HG02588 (cell line): ENCODE measurements around the gene PDGFD.

ENCODE experiments used
- ATAC-seq: cut with Tn5 transposase; IDR thresholded peaks from one replicate; pipeline ENCODE4 v1.9.1; 2021; ENCODE audit warnings: mild to moderate bottlenecking, moderate library complexity; ENCODE audit not compliant: unreplicated experiment

The PDGFD gene

GRCh38 chr11:103893371-103893770, 270.6 kb downstream of the PDGFD start:
- ATAC-seq, result no peak

DNA sequence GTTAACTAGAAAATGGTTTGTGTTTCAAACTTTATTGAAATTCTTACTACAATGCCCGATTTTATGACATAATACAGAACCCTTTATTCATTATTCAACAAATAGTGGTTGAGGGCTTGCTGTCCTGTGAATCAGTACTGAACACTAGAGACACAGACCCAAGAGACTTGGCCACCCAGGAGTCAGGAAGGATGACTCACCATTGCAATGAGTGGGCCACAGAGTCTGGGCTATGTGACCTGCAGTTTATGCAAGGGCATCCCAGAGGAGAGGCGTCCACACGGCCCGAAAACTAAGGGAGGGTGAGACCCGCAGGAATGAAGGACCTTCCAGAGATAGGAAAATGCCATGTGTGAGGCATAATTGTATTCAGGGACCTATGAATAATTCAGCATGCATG, 271.3 kb downstream of the PDGFD start:
- no peak for ATAC-seq

DNA sequence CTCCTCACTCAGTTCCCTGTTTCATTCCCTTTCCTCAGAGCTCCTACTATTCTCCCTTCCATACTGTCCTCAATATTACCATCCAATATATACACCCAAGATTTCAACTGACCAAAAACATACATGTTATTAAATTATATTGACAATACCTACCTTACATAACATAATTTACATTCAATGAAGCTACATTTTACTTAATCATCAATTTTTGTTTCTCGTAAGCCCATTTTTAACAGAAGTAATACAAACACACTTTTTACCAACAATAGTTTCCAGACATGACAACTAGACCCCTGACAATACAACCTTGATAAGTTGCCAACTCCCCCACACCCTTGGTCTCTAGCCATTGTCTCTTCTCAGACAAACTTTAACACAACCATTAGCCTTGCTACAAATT, 273.3 kb downstream of the PDGFD start:
- ATAC-seq, result no peak

GRCh38 chr11:103889679-103890078, 274.3 kb downstream of the PDGFD start:
- no peak for ATAC-seq

GRCh38 chr11:103888541-103888951, 275.4 kb downstream of the PDGFD start:
- no peak for ATAC-seq

DNA sequence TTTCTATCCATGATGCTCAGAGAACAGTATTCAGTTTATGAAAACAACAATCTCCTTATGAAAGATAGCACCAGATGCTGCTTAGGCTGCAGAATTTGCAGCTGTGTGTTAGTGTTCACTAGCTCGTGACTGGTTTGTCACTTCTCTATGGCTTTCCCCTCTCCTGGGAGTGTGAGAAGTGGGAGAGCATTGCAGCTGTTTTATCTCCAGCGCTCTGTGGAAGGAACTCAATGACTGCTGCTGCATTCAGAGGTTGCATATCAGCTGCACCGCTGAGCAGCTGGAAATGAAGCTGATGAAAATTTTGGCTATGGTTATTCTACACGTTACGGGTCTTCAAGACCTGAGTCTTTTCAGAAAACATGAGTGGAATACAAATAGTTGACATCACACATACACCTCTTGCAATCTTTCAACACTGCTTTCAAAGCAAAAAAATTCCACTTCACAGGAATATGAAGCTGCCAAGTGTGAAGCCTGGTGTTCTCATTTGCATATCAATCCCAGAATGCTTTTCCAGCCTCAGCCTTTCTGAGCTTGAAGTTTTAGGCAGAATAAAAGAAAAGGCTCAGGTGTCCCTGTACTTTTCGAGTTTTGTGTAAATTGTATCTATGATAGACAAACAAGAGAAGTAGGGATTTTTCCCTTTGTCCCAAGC, 276.8 kb downstream of the PDGFD start:
- ATAC-seq, result no peak

- ATAC-seq, result no peak
Observed at GRCh38 chr11:103883856-103884255, 280.1 kb downstream of the PDGFD start.

GRCh38 chr11:103883291-103883690, 280.7 kb downstream of the PDGFD start:
- ATAC-seq, result no peak

- no peak for ATAC-seq
Observed at GRCh38 chr11:103881584-103881983, 282.4 kb downstream of the PDGFD start.

GRCh38 chr11:103880968-103881367, 283.0 kb downstream of the PDGFD start:
- peak; percentile 38 for ATAC-seq

DNA sequence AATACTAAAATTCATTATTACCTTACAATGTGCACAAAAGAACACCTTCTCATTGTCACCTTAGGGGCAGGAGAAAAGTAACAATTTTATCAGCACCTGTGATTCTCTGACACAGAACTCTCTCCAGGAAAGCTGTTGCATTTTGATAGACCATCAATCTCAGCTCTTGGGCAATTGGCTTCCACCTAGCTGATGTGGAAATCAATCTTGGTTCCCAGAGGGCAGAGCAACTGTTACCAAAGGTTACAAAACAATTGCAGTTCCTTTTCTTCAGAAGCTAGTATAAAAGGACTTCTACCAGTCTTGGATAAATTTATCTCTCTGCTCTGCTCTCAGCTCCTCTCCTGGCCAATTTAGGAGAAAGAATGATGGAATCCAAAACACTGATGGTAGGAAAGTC, 285.3 kb downstream of the PDGFD start:
- no peak for ATAC-seq

- ATAC-seq, result no peak
Observed at GRCh38 chr11:103877221-103877620, 286.7 kb downstream of the PDGFD start.

DNA sequence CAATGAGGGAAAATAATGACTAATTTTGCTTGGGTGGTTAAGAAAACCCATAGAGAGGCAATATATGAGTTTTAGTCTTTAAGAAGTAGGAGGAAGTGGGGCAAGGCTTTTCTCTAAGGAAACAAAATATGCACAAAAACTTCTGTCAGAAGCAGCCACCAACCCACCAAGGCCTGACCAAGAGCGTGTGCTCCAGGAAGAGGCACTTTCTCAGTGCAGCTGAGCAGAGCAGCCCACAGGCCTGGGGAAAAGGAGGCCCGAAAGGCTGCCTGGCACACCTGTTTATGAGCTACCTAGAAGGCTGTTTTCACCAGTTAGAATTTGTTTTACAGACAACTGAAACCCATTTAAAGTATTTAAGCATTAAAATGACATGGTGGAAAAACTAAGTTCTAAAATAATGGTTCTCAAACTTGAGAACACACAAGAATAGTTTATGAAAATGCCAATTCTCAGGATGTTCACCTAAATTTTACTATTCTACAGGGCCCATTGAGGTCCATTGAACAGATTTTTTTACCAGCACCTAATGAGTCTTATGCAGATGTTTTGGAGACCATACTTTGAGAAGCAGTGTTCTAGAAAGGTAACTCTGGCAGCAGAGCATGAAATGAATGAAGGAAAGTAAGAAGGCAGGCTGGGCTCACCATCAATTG, 288.0 kb downstream of the PDGFD start:
- ATAC-seq, result peak; percentile 97

DNA sequence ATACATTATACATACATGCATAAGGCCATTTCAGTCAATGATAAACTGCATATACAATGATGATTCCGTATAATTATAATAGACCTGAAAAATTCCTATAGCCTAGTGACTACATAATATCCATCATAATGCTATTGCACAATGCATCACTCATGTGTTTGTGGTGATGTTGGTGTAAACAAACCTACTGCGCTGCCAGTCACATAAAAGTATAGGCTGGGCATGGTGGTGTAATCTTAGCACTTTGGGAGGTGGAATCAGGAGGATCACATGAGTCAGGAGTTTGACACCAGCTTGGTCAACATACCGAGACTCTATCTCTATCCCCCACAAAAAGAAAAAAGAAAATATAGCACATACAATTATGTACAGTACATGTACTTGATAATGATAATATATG, 291.2 kb downstream of the PDGFD start:
- no peak for ATAC-seq

GRCh38 chr11:103871923-103872551, 291.9 kb downstream of the PDGFD start:
- no peak for ATAC-seq

DNA sequence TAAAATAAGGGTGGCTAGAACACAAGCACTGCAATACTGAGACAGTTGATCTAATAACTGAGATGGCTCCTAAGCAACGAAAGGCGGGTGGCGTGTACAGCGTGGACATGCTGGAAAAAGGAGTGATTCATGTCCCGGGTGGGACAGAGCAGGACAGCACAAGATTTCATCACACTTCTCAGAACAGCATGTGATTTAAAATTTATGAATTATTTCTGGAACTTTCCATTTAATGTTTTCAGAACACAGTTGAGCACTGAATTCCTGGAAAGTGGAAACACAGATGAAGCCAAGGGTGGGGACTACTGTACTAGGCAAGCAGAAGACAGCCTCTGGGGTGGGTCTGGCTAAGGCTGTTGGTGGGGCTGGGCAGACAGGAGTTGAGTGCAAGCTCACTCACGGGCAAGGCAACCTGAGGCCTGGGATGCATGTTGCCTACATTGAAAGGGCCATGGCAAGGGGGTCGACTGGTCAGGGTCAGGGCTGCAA, 293.1 kb downstream of the PDGFD start:
- ATAC-seq, result no peak

DNA sequence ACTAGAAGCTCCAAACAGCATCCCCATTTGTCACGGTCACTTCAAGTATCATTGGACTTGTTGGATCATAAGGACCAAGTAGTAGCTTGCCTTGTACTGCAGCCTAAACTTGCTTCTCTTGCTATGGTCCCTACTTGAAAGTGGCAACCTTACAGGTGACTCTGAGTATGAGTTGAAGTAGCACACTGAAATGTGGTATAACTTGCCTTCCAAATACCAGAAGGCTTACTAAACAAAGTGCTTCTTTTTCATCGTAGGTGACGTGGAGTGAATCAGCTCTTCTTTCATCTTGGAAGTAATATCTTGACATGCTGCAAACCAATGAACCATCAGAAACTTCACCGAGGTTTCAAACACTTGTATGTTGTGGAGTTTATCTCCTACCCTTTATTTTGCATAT, 296.5 kb downstream of the PDGFD start:
- no peak for ATAC-seq

DNA sequence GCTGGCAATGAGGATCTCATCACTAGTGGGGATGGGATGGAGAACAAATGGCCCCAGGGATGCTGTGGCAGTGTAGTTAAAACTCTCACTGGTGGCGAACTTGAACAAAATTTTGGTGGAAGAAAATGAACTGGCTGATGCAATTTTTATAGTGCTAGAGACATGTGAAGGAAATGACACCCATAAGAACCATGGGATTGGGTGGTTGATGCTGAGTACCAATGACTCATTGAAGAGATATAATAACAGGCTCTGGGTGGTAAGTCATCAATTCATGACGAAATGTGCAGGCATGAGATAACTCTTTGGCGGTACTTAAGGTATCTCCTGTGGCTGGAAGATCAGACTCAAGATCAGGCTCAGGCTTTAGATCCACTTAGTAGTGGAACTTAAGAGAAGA, 300.4 kb downstream of the PDGFD start:
- no peak for ATAC-seq

DNA sequence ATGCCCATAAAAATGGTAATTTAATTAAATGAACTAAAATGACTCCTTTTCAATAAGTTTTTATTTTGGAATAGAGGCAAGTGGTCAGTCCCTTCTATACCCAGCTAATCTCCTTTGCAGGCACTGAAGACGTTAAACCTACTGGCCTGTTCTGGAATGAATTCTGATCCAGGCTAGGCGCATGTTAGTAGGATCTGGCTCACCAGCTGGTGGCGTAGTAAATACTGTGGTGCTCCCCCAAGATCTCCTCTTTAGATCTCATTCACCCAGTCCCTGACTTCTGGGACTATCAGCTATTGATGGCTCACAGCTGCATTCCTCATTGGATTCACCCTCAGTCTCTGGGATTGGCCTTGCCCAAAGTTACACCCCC, 301.2 kb downstream of the PDGFD start:
- ATAC-seq, result no peak

GRCh38 chr11:103862094-103862801, 301.7 kb downstream of the PDGFD start:
- ATAC-seq, result peak; percentile 80
